Stimulated activated CD4-positive, alpha-beta T cell treated with anti-CD3 and anti-CD28 coated beads, Interleukin-15, amount 100 ng/mL, for 48 hours (primary cell): ENCODE data around the gene RPL41.
"Not testable (repeated sequence)": the region's sequence is repeated elsewhere in the genome, so short reads cannot be mapped to it uniquely, and the experiment has no call there.

Experiments used
- DNase-seq, 2 donors: peaks; one replicate each; pipeline ENCODE4 v3.0.0-alpha.2; 2020; ENCODE audit warnings: low read depth in 2 of 2

The RPL41 gene

DNA sequence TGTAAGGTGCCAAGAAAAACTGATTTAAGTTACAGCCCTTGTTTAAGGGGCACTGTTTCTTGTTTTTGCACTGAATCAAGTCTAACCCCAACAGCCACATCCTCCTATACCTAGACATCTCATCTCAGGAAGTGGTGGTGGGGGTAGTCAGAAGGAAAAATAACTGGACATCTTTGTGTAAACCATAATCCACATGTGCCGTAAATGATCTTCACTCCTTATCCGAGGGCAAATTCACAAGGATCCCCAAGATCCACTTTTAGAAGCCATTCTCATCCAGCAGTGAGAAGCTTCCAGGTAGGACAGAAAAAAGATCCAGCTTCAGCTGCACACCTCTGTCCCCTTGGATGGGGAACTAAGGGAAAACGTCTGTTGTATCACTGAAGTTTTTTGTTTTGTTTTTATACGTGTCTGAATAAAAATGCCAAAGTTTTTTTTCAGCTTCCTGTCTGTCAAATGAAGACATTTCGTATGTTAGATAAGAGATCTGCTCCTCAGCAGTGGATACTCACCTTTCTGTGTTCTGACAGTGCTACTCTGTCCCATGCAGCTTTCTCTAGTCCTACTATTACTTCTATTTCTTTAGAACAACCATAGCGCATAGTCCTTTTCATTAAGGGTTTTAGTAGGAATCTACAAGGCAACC lies 13.2 kb upstream of the RPL41 start:
- no peak for DNase-seq

DNA sequence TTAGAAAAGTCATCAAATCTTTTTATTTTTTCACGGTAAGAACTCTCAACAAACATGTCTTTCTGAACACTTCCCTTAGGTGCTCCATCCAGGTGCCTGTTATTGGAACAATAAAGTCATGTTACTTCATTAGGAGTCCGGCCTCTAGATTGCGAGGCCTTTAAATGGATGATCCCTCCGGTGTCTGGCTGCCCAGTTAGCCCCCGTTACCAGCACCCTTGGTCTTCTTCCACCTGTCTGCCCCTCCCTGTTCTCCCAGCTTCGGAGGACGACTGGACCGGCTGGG lies 12.7 kb upstream of the RPL41 start:
- DNase-seq = no peak

DNA sequence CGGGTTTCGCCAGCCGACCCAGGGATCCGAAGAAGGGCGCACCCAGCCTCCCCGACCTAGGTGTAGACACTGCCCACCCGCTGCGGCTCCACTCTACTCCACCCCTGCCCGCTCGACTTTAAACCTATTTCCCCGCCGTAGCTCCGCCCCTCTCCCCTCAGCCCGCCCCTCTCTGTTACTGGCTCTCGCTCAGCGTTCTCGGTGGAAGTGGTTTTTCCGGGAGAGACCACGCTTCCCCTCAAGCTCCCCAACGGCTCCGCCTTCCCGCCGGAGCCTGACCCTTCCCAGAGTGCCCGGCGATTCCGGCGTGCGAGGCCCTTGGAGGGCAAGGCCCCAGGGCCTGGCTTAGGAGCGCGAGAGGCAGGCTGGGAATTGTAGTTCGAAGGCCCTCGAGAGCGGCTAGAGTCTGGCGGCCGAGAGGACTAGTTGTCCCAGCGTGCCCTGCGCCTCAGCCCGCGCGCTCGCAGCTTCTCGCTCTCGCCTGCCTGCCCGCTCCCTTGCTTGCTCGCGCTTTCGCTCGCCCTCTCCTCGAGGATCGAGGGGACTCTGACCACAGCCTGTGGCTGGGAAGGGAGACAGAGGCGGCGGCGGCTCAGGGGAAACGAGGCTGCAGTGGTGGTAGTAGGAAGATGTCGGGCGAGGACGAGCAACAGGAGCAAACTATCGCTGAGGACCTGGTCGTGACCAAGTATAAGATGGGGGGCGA lies 12.2 kb upstream of the RPL41 start, which contains the start of gene PA2G4:
PA2G4 (plus strand) TSS at position 451 of the 706 bp plus-strand sequence; CDS start at position 630, 179 bp downstream.
- DNase-seq = peak; percentile 97 to 99

- peak in 1 of 2 donors; percentile 17 for DNase-seq
Observed at GRCh38 chr12:56104815-56105608, 11.4 kb upstream of the RPL41 start.

DNA sequence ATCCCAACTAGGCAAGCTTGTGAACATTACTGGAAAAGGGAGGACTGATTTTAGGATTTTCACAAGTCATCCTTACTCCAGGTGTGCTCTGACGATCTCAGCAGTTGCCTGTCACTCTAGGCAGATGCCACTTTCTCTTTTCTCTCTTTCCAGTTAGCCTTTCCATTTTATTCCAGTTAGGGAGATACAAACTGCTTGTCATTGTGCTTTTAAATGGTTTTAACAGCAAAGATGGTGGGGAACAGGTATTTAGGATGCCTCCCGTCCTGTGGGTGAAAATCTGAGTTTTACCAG lies 10.9 kb upstream of the RPL41 start:
- no peak for DNase-seq

DNA sequence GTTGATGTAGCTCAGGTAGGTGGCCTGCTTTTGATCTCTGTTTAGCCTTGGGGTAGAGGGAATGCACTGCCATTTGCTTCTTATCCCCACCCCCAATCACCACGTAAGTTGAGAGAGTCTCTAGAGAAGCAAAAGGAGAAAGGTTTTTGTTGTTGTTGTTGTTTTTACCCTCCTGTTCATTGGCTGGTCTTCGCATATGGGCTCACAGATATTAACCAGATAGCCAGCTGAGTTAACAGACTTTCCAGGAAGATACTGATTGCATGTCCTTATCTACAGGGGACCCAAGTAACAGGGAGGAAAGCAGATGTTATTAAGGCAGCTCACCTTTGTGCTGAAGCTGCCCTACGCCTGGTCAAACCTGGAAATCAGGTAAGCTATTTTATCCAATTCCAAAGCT lies 9.2 kb upstream of the RPL41 start:
- DNase-seq = no peak

- no peak for DNase-seq
Observed at GRCh38 chr12:56110571-56110970, 5.9 kb upstream of the RPL41 start.

GRCh38 chr12:56114084-56114483 lies 2.3 kb upstream of the RPL41 start:
- no peak for DNase-seq

DNA sequence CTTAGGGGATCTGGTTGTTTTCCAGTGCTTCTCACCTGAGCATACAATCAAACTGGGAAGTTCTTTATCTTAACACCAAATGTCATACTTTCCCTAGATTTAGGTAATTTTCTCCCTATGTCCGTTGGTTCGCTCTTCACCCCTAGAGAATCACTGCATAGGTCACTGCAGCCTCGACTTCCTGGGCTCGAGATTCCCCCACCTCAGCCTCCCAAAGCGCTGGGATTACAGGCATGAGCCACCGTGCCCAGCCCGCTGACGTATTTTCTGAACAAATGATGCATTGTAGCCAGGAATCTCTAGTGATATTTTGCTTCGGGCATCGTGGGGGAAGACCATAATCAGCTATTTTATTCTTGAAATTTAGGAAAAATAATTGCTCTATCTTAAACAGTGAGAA lies 1.1 kb upstream of the RPL41 start:
- DNase-seq = no peak

- not testable (repeated sequence) for DNase-seq
Observed at GRCh38 chr12:56117082-56117706, 761 bp downstream of the RPL41 start.

DNA sequence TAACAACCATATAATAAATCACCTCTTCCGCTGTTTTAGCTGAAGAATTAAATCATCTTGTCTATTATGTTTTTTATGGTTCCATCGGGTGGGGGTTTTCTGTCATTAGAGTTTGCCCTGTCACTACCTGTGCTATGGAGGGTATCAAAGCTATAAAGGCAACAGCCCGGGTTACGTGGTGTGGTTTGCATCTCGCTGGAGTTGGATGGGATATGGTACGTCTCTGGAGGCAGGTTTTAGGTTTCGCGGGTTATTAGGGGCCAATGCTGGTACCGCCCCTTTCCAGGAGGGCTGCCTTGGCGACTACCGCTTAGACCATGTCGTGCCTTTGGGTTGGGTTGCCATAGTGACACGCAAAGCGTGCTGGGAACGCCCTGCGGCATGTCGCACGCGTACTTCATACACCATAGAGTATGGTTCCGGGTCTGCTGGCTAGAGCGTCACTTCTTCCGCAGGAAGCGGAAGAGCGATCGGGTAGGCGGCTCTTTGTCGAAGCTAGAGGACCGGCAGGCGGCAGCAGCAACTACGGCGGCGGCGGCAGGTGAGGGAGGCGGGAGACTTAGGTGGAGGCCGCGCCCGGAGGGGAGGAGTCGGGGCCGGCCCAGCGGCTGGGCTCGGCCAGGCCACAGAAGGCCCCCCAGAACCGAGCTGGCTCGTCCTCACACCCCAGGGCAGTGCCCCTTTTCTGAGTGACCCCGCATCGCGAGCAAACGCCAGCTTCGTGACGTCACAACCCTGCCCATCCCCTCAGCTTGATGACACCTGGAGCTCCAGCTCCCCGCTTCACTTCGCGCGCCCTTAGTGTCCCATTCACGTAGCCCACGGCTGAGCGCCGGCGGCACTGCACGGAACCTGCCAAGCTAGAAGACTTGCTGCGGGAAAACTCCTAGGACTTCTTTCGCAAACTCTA lies 1.6 kb downstream of the RPL41 start, which contains the start of gene ZC3H10:
ZC3H10 (plus strand) TSS at position 489 of the 910 bp plus-strand sequence. CDS start 2,297 bp downstream, outside the sequence.
- DNase-seq = peak; percentile 98 to 99

- DNase-seq = no peak
Observed at GRCh38 chr12:56118688-56119357, 2.4 kb downstream of the RPL41 start.

DNA sequence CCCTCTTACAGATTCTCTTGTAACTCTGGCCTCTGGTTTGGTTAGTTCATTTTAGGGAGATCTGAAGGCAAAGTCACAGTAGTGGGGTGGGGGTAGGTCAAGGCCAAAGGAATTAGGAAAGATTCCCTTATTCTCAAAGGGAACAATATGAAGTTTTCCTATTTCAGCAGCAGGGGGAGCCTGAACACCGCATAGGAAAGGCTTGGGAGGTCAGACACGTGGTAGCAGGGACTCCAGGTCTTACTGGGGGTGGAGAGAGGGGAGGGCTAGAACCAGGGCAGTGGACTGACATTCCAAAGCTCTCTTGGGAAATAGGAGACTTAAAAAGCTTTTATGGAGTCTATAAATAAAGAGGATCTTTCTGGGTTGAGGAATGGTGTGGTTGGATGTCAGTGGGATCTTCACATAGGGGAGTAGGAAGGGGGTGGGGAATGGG lies 2.9 kb downstream of the RPL41 start:
- DNase-seq = peak in 1 of 2 donors; percentile 33

- no peak for DNase-seq
Observed at GRCh38 chr12:56120158-56120846, 3.9 kb downstream of the RPL41 start.

- DNase-seq = no peak
Observed at GRCh38 chr12:56121204-56121870, 4.9 kb downstream of the RPL41 start.

GRCh38 chr12:56122637-56123036 lies 6.2 kb downstream of the RPL41 start:
- no peak for DNase-seq

- no peak for DNase-seq
Observed at GRCh38 chr12:56124133-56124532, 7.7 kb downstream of the RPL41 start.

GRCh38 chr12:56126732-56127239 lies 10.4 kb downstream of the RPL41 start:
- no peak for DNase-seq

DNA sequence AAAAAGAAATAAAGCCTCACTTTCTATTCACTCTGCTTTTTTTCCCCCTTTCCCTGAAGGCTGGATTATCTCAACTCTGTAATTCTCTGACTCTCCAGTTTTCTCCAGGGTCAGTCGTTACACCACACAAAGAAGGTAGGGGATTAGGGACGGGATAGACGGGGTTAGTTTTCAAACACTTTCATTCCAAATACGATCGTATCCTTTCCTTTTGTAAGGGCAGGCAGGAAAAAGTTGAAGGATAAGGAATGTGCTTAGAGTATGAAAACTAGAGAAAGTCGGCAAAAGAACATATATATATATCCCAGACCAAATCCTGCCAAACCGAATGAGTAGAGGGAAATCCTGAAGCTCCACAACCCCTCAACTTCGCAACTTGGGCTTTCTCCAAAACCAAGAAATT lies 11.1 kb downstream of the RPL41 start:
- DNase-seq = no peak
